HG03520 (cell line): ENCODE results near the gene INTS14.
"Not testable (repeated sequence)": the region's sequence is repeated elsewhere in the genome, so short reads cannot be mapped to it uniquely, and the experiment has no call there.

Experiments
- ATAC-seq: cut with Tn5 transposase; IDR thresholded peaks from one replicate; pipeline ENCODE4 v1.9.1; 2021; ENCODE audit warnings: mild to moderate bottlenecking, moderate library complexity; ENCODE audit not compliant: unreplicated experiment

Gene INTS14

GRCh38 chr15:65583701-65584100 lies 27.2 kb downstream of the INTS14 start:
- no peak for ATAC-seq

GRCh38 chr15:65580287-65580686 lies 30.6 kb downstream of the INTS14 start:
- no peak for ATAC-seq

- no peak for ATAC-seq
Measured at GRCh38 chr15:65579762-65580161, 31.2 kb downstream of the INTS14 start.

GRCh38 chr15:65578904-65579728 lies 31.8 kb downstream of the INTS14 start:
- no peak for ATAC-seq

- no peak for ATAC-seq
Measured at GRCh38 chr15:65577129-65577996, 33.6 kb downstream of the INTS14 start.

GRCh38 chr15:65576664-65577063 lies 34.3 kb downstream of the INTS14 start:
- no peak for ATAC-seq

GRCh38 chr15:65571971-65572370 lies 39.0 kb downstream of the INTS14 start:
- no peak for ATAC-seq

GRCh38 chr15:65569728-65570127 lies 41.2 kb downstream of the INTS14 start:
- ATAC-seq: no peak

- no peak for ATAC-seq
Measured at GRCh38 chr15:65561934-65562333, 49.0 kb downstream of the INTS14 start.

GRCh38 chr15:65559941-65560340 lies 51.0 kb downstream of the INTS14 start:
- ATAC-seq: no peak

- ATAC-seq: no peak
Measured at GRCh38 chr15:65558997-65559760, 51.8 kb downstream of the INTS14 start.

- ATAC-seq: no peak
Measured at GRCh38 chr15:65558336-65558735, 52.6 kb downstream of the INTS14 start.

GRCh38 chr15:65556622-65557021 lies 54.3 kb downstream of the INTS14 start:
- ATAC-seq: no peak

GRCh38 chr15:65553691-65554090 lies 57.2 kb downstream of the INTS14 start:
- no peak for ATAC-seq

GRCh38 chr15:65552851-65553250 lies 58.1 kb downstream of the INTS14 start:
- not testable (repeated sequence) for ATAC-seq

GRCh38 chr15:65551183-65551582 lies 59.7 kb downstream of the INTS14 start:
- ATAC-seq: no peak

- ATAC-seq: no peak
Measured at GRCh38 chr15:65550681-65551098, 60.2 kb downstream of the INTS14 start.

- ATAC-seq: not testable (repeated sequence)
Measured at GRCh38 chr15:65549288-65549687, 61.6 kb downstream of the INTS14 start.

- ATAC-seq: no peak
Measured at GRCh38 chr15:65547841-65548240, 63.1 kb downstream of the INTS14 start.

- no peak for ATAC-seq
Measured at GRCh38 chr15:65541231-65541820, 69.6 kb downstream of the INTS14 start.

GRCh38 chr15:65540314-65540713 lies 70.6 kb downstream of the INTS14 start:
- no peak for ATAC-seq
